Caco-2 (cell line): ENCODE measurements around the gene CRELD2. TPM values are rescaled to one million over a fixed set of nuclear protein-coding genes. Genes with fewer than 3 reads are reported as not detected.

Experiments
- BruUV-seq: library from RNA; stranded (reverse); fragments of 400-500 nt; replicated peaks from 2 replicates; lab custom pipeline; 2021; lab: Mats Ljungman, UMichigan
- CTCF ChIA-PET: fragments of 300-600 bp; sonication (Branson Sonifier 250); formaldehyde crosslinking; loops from one replicate; lab custom pipeline; 2022; ENCODE audit warnings: antibody characterized with exemption; lab: Charles Lee
- POLR2A ChIA-PET: fragments of 300-600 bp; sonication (Branson Sonifier 250); formaldehyde crosslinking; loops from one replicate; lab custom pipeline; 2022; ENCODE audit warnings: antibody characterized with exemption; lab: Charles Lee
- DNase-seq, 2 experiments: peaks; one replicate each; pipeline versions ENCODE4 v3.0.0 to v3.0.0-alpha.2; 2020 to 2022
- H3K27me3 ChIP-seq: replicated peaks from 2 replicates; pipeline ENCODE4 v1.6.0; 2011; ENCODE audit warnings: low read length; ENCODE audit not compliant: control insufficient read depth, insufficient read depth
- H3K36me3 ChIP-seq: 2 replicates; pipeline ENCODE4 v1.5.1; 2011; ENCODE audit warnings: low read length; ENCODE audit not compliant: control insufficient read depth, insufficient read depth
- H3K4me1 ChIP-seq: fragments of 250-450 bp; sonication (Bioruptor Pico); 2 replicates; pipeline ENCODE4 v1.5.1; 2020; ENCODE audit warnings: mild to moderate bottlenecking
- H3K4me3 ChIP-seq: 2 replicates; pipeline ENCODE4 v1.5.1; 2011; ENCODE audit warnings: low read depth, mild to moderate bottlenecking, control low read depth, low read length
- H3K9me3 ChIP-seq: fragments of 250-450 bp; sonication (Bioruptor Pico); 2 replicates; pipeline ENCODE4 v1.5.1; 2020; ENCODE audit warnings: mild to moderate bottlenecking, moderate library complexity
- H3K27ac Mint-ChIP-seq: one replicate; pipeline ENCODE4 v1.8.0; 2022; ENCODE audit warnings: mixed read lengths; ENCODE audit not compliant: unreplicated experiment
- H3K27me3 Mint-ChIP-seq: one replicate; pipeline ENCODE4 v1.8.0; 2022; ENCODE audit warnings: mixed read lengths; ENCODE audit not compliant: insufficient read depth, unreplicated experiment
- H3K36me3 Mint-ChIP-seq: one replicate; pipeline ENCODE4 v1.8.0; 2022; ENCODE audit warnings: mild to moderate bottlenecking, mixed read lengths; ENCODE audit not compliant: insufficient read depth, unreplicated experiment
- H3K4me1 Mint-ChIP-seq: one replicate; pipeline ENCODE4 v1.8.0; 2022; ENCODE audit warnings: low read depth, mixed read lengths; ENCODE audit not compliant: unreplicated experiment
- H3K4me3 Mint-ChIP-seq: one replicate; pipeline ENCODE4 v1.8.0; 2022; ENCODE audit warnings: mild to moderate bottlenecking, moderate library complexity, mixed read lengths; ENCODE audit not compliant: unreplicated experiment
- H3K9me3 Mint-ChIP-seq: one replicate; pipeline ENCODE4 v1.8.0; 2022; ENCODE audit warnings: mixed read lengths; ENCODE audit not compliant: unreplicated experiment
- CTCF ChIP-seq, 2 experiments: fragments of 200-600 bp in 1 of 2; IDR thresholded peaks; 1 replicate in 1 of 2; 2 replicates in 1 of 2; pipeline versions ENCODE4 v1.5.1 to v1.8.0; 2011 to 2022; ENCODE audit warnings: antibody characterized with exemption in 1 of 2, control low read depth in 1 of 2, inconsistent platforms in 1 of 2, low read depth in 1 of 2, low read length in 1 of 2, mild to moderate bottlenecking in 1 of 2, moderate library complexity in 1 of 2; ENCODE audit not compliant: insufficient read depth in 1 of 2, severe bottlenecking in 1 of 2, unreplicated experiment in 1 of 2
- intact Hi-C: fragments of 100-400 bp; cut with micrococcal nuclease; formaldehyde crosslinking; loops from one replicate; pipeline ENCODE4 v1.10.0; 2022; ENCODE audit not compliant: unreplicated experiment
- total RNA-seq: library from RNA; stranded (reverse); gene quantifications from 2 replicates; pipeline ENCODE4 v1.2.3, GENCODE V29; 2022

The CRELD2 gene
- total RNA-seq, 1 experiment from 2014 or later = 43.3 TPM

DNA sequence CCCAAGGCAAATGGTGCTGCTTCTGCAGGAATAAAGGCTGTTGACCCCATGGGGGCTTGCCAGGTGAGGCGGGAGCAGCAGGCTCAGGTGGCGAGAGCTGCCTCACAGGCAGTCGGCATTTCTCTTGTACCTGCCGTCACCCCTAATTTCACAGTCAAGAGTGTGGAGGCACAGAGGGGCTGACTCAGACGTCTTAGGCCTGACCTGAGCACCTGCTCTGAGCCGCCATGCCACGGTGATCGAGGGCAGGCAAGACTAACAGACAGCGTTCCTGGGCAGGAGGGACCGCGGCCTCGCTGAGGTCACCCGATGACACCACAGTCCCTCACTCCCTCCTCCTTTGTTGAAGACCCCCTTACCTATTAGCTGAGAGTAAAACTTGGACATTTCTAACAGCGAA lies 5.4 kb upstream of the CRELD2 start:
- intact Hi-C loops = no loop called here
- H3K4me1 Mint-ChIP-seq = no peaks in the 10 kb centered on the region
- peaks cover 21% of the 10 kb centered on the region for H3K36me3 Mint-ChIP-seq
- Histone ChIP-seq H3K4me3 (no peak overlapping the region), H3K36me3 (peaks cover 1% of the 10 kb centered on the region; the same call in 1 of the 2 replicates), H3K9me3 (no peaks in the 10 kb centered on the region), H3K27me3 (no peaks in the 10 kb centered on the region), H3K4me1 (peaks cover 5% of the 10 kb centered on the region; the same call in 1 of the 2 replicates)
- no peak for DNase-seq
- H3K27ac Mint-ChIP-seq = no peak overlapping the region
- no TSS peak for BruUV-seq
- CTCF ChIA-PET = no interaction called here
- POLR2A ChIA-PET = no interaction called here
- no peaks in the 10 kb centered on the region for H3K9me3 Mint-ChIP-seq
- no peak for TF ChIP-seq CTCF (IDR thresholded peaks at IDR 0.05; ENCODE audit: insufficient read depth in 1 of 2, low read depth in 1 of 2, low read length in 1 of 2, severe bottlenecking in 1 of 2, unreplicated experiment in 1 of 2)
- H3K27me3 Mint-ChIP-seq = no peaks in the 10 kb centered on the region
- H3K4me3 Mint-ChIP-seq = no peak overlapping the region

DNA sequence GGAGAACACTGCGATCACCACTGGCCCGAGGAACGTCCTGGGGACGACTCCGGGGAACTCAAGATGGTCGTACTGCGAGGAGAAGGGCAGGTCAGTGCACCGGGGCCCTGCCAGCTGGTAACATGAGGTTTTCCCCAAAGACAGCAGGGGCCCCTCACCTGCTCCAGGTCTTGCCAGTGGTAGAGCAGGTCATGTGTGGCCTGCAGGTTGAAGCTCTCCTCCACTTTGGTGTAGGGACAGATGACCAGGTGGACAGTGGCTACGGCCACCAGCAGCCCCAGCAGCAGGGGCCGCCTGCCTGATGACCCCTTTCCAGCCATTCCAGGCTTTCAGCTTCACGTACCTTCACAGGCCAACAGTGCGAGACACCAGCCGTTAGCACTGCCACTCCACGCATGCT lies 5.0 kb upstream of the CRELD2 start:
- no peak overlapping the region for H3K4me3 ChIP-seq
- POLR2A ChIA-PET = no interaction called here
- Mint-ChIP-seq H3K4me3 (no peak overlapping the region), H3K4me1 (no peaks in the 10 kb centered on the region), H3K27me3 (no peaks in the 10 kb centered on the region), H3K27ac (no peak overlapping the region), H3K9me3 (no peaks in the 10 kb centered on the region), H3K36me3 (peaks cover 21% of the 10 kb centered on the region)
- TF ChIP-seq CTCF (IDR thresholded peaks at IDR 0.05; ENCODE audit: insufficient read depth in 1 of 2, low read depth in 1 of 2, low read length in 1 of 2, severe bottlenecking in 1 of 2, unreplicated experiment in 1 of 2) = no peak
- no peaks in the 10 kb centered on the region for H3K27me3 ChIP-seq
- no TSS peak for BruUV-seq
- peaks cover 5% of the 10 kb centered on the region; the same call in 1 of the 2 replicates for H3K4me1 ChIP-seq
- H3K9me3 ChIP-seq = no peaks in the 10 kb centered on the region
- peaks cover 1% of the 10 kb centered on the region; the same call in 1 of the 2 replicates for H3K36me3 ChIP-seq
- DNase-seq = no peak
- CTCF ChIA-PET = no interaction called here
- intact Hi-C loops = no loop called here

DNA sequence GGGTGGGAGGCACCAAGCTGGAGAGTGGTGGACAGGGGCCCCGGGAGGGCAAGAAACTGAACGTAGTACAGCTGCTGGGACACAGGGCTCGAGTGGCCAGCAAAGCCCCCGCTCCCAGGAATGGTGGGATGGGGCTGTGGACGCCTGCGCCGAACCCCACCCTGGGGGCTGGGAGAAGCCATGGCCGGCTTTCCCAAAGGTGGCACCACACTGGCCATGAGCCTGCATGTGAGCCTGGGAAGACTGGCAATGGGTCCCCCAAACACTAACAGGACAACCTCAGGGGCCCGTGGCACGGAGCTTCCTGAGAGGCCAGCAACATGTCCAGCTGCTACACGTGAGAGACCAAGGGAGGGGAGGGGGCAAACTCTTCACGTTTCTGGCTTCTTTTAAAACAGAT lies 4.2 kb upstream of the CRELD2 start:
- no peak for DNase-seq
- Histone ChIP-seq H3K36me3 (no peaks in the 10 kb centered on the region), H3K4me3 (no peak overlapping the region), H3K9me3 (no peaks in the 10 kb centered on the region), H3K27me3 (no peaks in the 10 kb centered on the region), H3K4me1 (peaks cover 8% of the 10 kb centered on the region; the same call in 1 of the 2 replicates)
- no peak for TF ChIP-seq CTCF (IDR thresholded peaks at IDR 0.05; ENCODE audit: insufficient read depth in 1 of 2, low read depth in 1 of 2, low read length in 1 of 2, severe bottlenecking in 1 of 2, unreplicated experiment in 1 of 2)
- Mint-ChIP-seq H3K9me3 (no peaks in the 10 kb centered on the region), H3K27me3 (no peaks in the 10 kb centered on the region), H3K4me3 (no peak overlapping the region), H3K36me3 (peaks cover 26% of the 10 kb centered on the region), H3K27ac (no peak overlapping the region), H3K4me1 (no peaks in the 10 kb centered on the region)
- CTCF ChIA-PET = no interaction called here
- POLR2A ChIA-PET = no interaction called here
- BruUV-seq = no TSS peak
- intact Hi-C loops = no loop called here
